ENCODE results near the gene F5.
"Not testable (repeated sequence)": the region's sequence is repeated elsewhere in the genome, so short reads cannot be mapped to it uniquely, and the experiment has no call there.

The F5 gene

GRCh38 chr1:169534653-169535052, 51.6 kb downstream of the F5 start:
- Histone ChIP-seq H3K4me1 (no peaks in the 10 kb centered on the region), H3K79me2 (no peaks in the 10 kb centered on the region), H3K9ac (no peak overlapping the region), H3K9me3 (ENCODE audit: control insufficient read depth, low read length) (no peaks in the 10 kb centered on the region), H3K36me3 (ENCODE audit: control insufficient read depth, insufficient read depth, low read length) (no peaks in the 10 kb centered on the region), H3K4me2 (ENCODE audit: low read length) (no peak overlapping the region), H3K27me3 (ENCODE audit: control insufficient read depth, insufficient read depth, low read length) (no peaks in the 10 kb centered on the region), H2AFZ (no peak overlapping the region), H3K27ac (no peak overlapping the region), H3K4me3 (ENCODE audit: low read depth, low read length) (no peak overlapping the region)
- no peak for TF ChIP-seq CTCF (IDR thresholded peaks at IDR 0.05)

GRCh38 chr1:169533528-169534190, 52.6 kb downstream of the F5 start:
- H2AFZ ChIP-seq; H3K27ac ChIP-seq; H3K9ac ChIP-seq; H3K79me2 ChIP-seq; H3K36me3 ChIP-seq (ENCODE audit: control insufficient read depth, insufficient read depth, low read length); H3K4me1 ChIP-seq; H3K4me2 ChIP-seq (ENCODE audit: low read length); H3K9me3 ChIP-seq (ENCODE audit: control insufficient read depth, low read length); H3K27me3 ChIP-seq (ENCODE audit: control insufficient read depth, insufficient read depth, low read length); H3K4me3 ChIP-seq (ENCODE audit: low read depth, low read length): not testable (repeated sequence)

- Histone ChIP-seq H3K4me3 (ENCODE audit: low read depth, low read length) (no peak overlapping the region), H3K9ac (no peak overlapping the region), H3K27ac (no peak overlapping the region), H2AFZ (no peak overlapping the region), H3K79me2 (no peaks in the 10 kb centered on the region), H3K36me3 (ENCODE audit: control insufficient read depth, insufficient read depth, low read length) (no peaks in the 10 kb centered on the region), H3K9me3 (ENCODE audit: control insufficient read depth, low read length) (no peaks in the 10 kb centered on the region), H3K27me3 (ENCODE audit: control insufficient read depth, insufficient read depth, low read length) (no peaks in the 10 kb centered on the region), H3K4me1 (peaks cover 6% of the 10 kb centered on the region), H3K4me2 (ENCODE audit: low read length) (no peak overlapping the region)
- no peak for TF ChIP-seq CTCF (IDR thresholded peaks at IDR 0.05)
These were observed 55.8 kb downstream of the F5 start for GRCh38 chr1:169530448-169530847.

GRCh38 chr1:169529068-169529642, 57.1 kb downstream of the F5 start:
- Histone ChIP-seq H3K9me3 (ENCODE audit: control insufficient read depth, low read length) (no peaks in the 10 kb centered on the region), H3K36me3 (ENCODE audit: control insufficient read depth, insufficient read depth, low read length) (no peaks in the 10 kb centered on the region), H3K4me3 (ENCODE audit: low read depth, low read length) (peak overlapping the region; percentile 60), H3K27me3 (ENCODE audit: control insufficient read depth, insufficient read depth, low read length) (no peaks in the 10 kb centered on the region), H3K4me2 (ENCODE audit: low read length) (peak overlapping the region; percentile 79), H3K4me1 (peaks cover 6% of the 10 kb centered on the region), H3K9ac (no peak overlapping the region), H3K27ac (peak overlapping the region; percentile 74), H3K79me2 (no peaks in the 10 kb centered on the region), H2AFZ (peak overlapping the region; percentile 63)
- no peak for TF ChIP-seq CTCF (IDR thresholded peaks at IDR 0.05)

DNA sequence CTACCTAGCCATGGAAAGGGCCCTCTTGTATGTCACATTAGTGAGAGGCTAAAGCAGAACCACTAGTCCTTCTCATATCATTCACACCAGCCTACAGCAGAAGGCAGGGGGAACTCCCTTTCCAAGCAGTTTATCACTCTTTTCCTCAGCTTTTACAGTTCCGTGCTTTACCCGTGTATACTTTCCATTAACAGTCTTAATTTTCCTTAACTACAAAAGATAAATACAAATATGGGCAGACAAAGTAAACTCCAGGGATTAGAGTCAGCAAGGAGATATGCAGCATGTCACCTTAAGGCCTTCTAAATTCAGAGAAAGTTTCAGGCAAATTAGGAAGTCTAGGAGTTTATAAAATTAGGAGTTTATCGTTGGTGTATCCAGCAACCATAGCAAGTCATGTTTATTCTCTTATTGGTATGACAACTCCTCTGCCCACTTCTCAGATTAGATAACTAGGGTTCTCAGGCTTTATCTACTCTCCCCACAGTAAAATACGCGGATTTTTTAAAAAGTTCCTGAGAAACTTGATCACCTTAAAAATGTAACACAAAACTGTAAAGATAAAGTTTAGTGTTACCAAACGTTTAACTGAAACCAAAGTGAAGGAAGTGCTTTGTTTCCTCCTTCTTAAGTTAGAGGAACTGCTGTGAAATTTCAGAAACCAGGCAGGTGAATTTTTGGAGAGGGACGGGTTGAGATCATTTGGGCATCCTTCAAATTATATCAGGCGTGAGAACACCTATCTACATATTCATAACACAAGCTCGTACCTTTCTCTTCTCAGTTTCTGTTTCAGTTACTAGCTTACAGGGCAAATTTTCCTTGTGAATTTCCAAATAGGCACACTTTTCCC, 57.8 kb downstream of the F5 start:
- H2AFZ ChIP-seq: peak overlapping the region; percentile 63
- peak overlapping the region; percentile 79 for H3K4me2 ChIP-seq (ENCODE audit: low read length)
- H3K27ac ChIP-seq: peak overlapping the region; percentile 74
- H3K4me1 ChIP-seq: peaks cover 6% of the 10 kb centered on the region
- H3K9ac ChIP-seq: no peak overlapping the region
- H3K9me3 ChIP-seq (ENCODE audit: control insufficient read depth, low read length): no peaks in the 10 kb centered on the region
- no peaks in the 10 kb centered on the region for H3K79me2 ChIP-seq
- no peaks in the 10 kb centered on the region for H3K27me3 ChIP-seq (ENCODE audit: control insufficient read depth, insufficient read depth, low read length)
- no peaks in the 10 kb centered on the region for H3K36me3 ChIP-seq (ENCODE audit: control insufficient read depth, insufficient read depth, low read length)
- peak overlapping the region; percentile 60 for H3K4me3 ChIP-seq (ENCODE audit: low read depth, low read length)
- no peak for TF ChIP-seq CTCF (IDR thresholded peaks at IDR 0.05)
